GM23338 (cell line): ENCODE results near the gene CCDC117. TPM values are rescaled to one million over a fixed set of nuclear protein-coding genes. Genes with fewer than 3 reads are reported as not detected.

ENCODE experiments used
- ATAC-seq: fragments of 200-7000 bp; cut with Tn5 transposase; 3 replicates; pipeline ENCODE4 v1.9.1; 2020
- DNase-seq: peaks from one replicate; pipeline ENCODE4 v3.0.0-alpha.2; 2015; ENCODE audit warnings: low spot score
- H2AFZ ChIP-seq: fragments of 200-600 bp; sonication (generic); 2 replicates; pipeline ENCODE4 v1.8.0; 2016; ENCODE audit warnings: antibody characterized with exemption, mild to moderate bottlenecking, moderate library complexity
- H3F3A ChIP-seq: fragments of 200-600 bp; sonication (generic); replicated peaks from 2 replicates; pipeline ENCODE4 v1.8.0; 2017; ENCODE audit warnings: antibody characterized with exemption, mixed run types, low read depth
- H3K27ac ChIP-seq: fragments of 200-600 bp; sonication (generic); 2 replicates; pipeline ENCODE4 v1.6.1; 2016; ENCODE audit warnings: low read depth
- H3K27me3 ChIP-seq: fragments of 200-600 bp; sonication (generic); 2 replicates; pipeline ENCODE4 v1.8.0; 2016; ENCODE audit warnings: mild to moderate bottlenecking, mixed run types, moderate library complexity; ENCODE audit not compliant: insufficient read depth
- H3K36me3 ChIP-seq: fragments of 200-600 bp; sonication (generic); 2 replicates; pipeline ENCODE4 v1.8.0; 2016; ENCODE audit warnings: mild to moderate bottlenecking; ENCODE audit not compliant: insufficient read depth
- H3K4me1 ChIP-seq: fragments of 200-600 bp; sonication (generic); 2 replicates; pipeline ENCODE4 v1.8.0; 2016; ENCODE audit warnings: mild to moderate bottlenecking, moderate library complexity; ENCODE audit not compliant: insufficient read depth
- H3K4me2 ChIP-seq: fragments of 200-600 bp; sonication (generic); 2 replicates; pipeline ENCODE4 v1.7.1; 2017; ENCODE audit warnings: mixed run types
- H3K4me3 ChIP-seq: fragments of 200-600 bp; sonication (generic); 2 replicates; pipeline ENCODE4 v1.6.1; 2016; ENCODE audit warnings: mixed run types
- H3K79me2 ChIP-seq: fragments of 200-600 bp; sonication (generic); replicated peaks from 2 replicates; pipeline ENCODE4 v1.8.0; 2017; ENCODE audit warnings: mild to moderate bottlenecking; ENCODE audit not compliant: insufficient read depth
- H3K9me2 ChIP-seq: fragments of 200-600 bp; sonication (generic); 2 replicates; pipeline ENCODE4 v1.8.0; 2017; ENCODE audit not compliant: insufficient read depth
- H4K20me1 ChIP-seq: fragments of 200-600 bp; sonication (generic); replicated peaks from 2 replicates; pipeline ENCODE4 v1.8.0; 2017; ENCODE audit warnings: mild to moderate bottlenecking; ENCODE audit not compliant: insufficient read depth
- H3K27ac Mint-ChIP-seq: 2 replicates; pipeline ENCODE4 v1.8.0; 2020; ENCODE audit warnings: inconsistent platforms, mild to moderate bottlenecking, moderate library complexity, mixed read lengths
- H3K27me3 Mint-ChIP-seq: 3 replicates; pipeline ENCODE4 v1.8.0; 2022; ENCODE audit warnings: low read depth, mild to moderate bottlenecking, moderate library complexity, mixed read lengths, inconsistent platforms; ENCODE audit not compliant: insufficient read depth, poor library complexity
- H3K36me3 Mint-ChIP-seq: 3 replicates; pipeline ENCODE4 v1.8.0; 2021; ENCODE audit warnings: low read depth, mild to moderate bottlenecking, inconsistent platforms, moderate library complexity, mixed read lengths
- H3K4me1 Mint-ChIP-seq: 3 replicates; pipeline ENCODE4 v1.8.0; 2020; ENCODE audit warnings: mild to moderate bottlenecking, inconsistent platforms, mixed read lengths
- H3K4me3 Mint-ChIP-seq: 3 replicates; pipeline ENCODE4 v1.8.0; 2021; ENCODE audit warnings: moderate library complexity, mild to moderate bottlenecking, inconsistent platforms, mixed read lengths
- H3K9me3 Mint-ChIP-seq: 3 replicates; pipeline ENCODE4 v1.8.0; 2020; ENCODE audit warnings: moderate library complexity, mild to moderate bottlenecking, inconsistent platforms, mixed read lengths
- CREB1 ChIP-seq: fragments of 250-450 bp; sonication (Bioruptor Pico); IDR thresholded peaks from 2 replicates; pipeline ENCODE4 v1.5.0; 2020; ENCODE audit warnings: low read depth, mild to moderate bottlenecking, moderate library complexity
- CTCF ChIP-seq, 2 experiments: fragments of 200-600 bp in 1 of 2; sonication (generic) in 1 of 2; conservative IDR thresholded peaks; 2 replicates each; pipeline versions ENCODE4 v1.5.1 to v1.6.1; 2016 to 2017; ENCODE audit warnings: antibody characterized with exemption in 2 of 2, low read depth in 2 of 2, mild to moderate bottlenecking in 2 of 2, moderate library complexity in 1 of 2
- ETS1 ChIP-seq: IDR thresholded peaks from 2 replicates; pipeline ENCODE4 v1.6.1; 2016; ENCODE audit warnings: antibody characterized with exemption
- EZH2 ChIP-seq: fragments of 200-600 bp; sonication (generic); IDR thresholded peaks from one replicate; pipeline ENCODE4 v1.8.0; 2017; ENCODE audit warnings: antibody characterized with exemption, mild to moderate bottlenecking, low read depth; ENCODE audit not compliant: unreplicated experiment
- JUNB ChIP-seq: IDR thresholded peaks from one replicate; pipeline ENCODE4 v1.6.1; 2016; ENCODE audit warnings: antibody characterized with exemption; ENCODE audit not compliant: unreplicated experiment
- NANOG ChIP-seq: IDR thresholded peaks from 2 replicates; pipeline ENCODE4 v1.6.1; 2016; ENCODE audit warnings: antibody characterized with exemption, borderline replicate concordance
- POLR2AphosphoS5 ChIP-seq: IDR thresholded peaks from 2 replicates; pipeline ENCODE4 v1.6.1; 2016; ENCODE audit warnings: antibody characterized with exemption, low read depth
- REST ChIP-seq: IDR thresholded peaks from one replicate; pipeline ENCODE4 v1.6.1; 2018; ENCODE audit warnings: antibody characterized with exemption; ENCODE audit not compliant: unreplicated experiment
- STAT1 ChIP-seq: IDR thresholded peaks from one replicate; pipeline ENCODE4 v1.6.1; 2016; ENCODE audit warnings: antibody characterized with exemption; ENCODE audit not compliant: unreplicated experiment
- ZNF114 ChIP-seq: fragments of 250-450 bp; sonication (Bioruptor Pico); IDR thresholded peaks from 2 replicates; pipeline ENCODE4 v1.5.0; 2020; ENCODE audit warnings: mild to moderate bottlenecking, moderate library complexity
- ZNF331 ChIP-seq: fragments of 250-450 bp; sonication (Bioruptor Pico); IDR thresholded peaks from 2 replicates; pipeline ENCODE4 v1.5.0; 2020; ENCODE audit warnings: low read depth, mild to moderate bottlenecking, moderate library complexity
- ZNF462 ChIP-seq: fragments of 250-450 bp; sonication (Bioruptor Pico); IDR thresholded peaks from 2 replicates; pipeline ENCODE4 v1.5.0; 2020; ENCODE audit warnings: mild to moderate bottlenecking, moderate library complexity
- polyA plus RNA-seq: library from polyadenylated mRNA; unstranded; fragments of >200 nt; fragmentation: Nextera tagmentation; extraction: Ambion mirVana; gene quantifications from 2 replicates; pipeline ENCODE4 v1.2.1, GENCODE V29; 2016
- total RNA-seq: library from RNA; depleted of rRNA; stranded (reverse); fragments of >200 nt; shearing (Covaris generic); gene quantifications from 2 replicates; pipeline ENCODE4 v1.2.3, GENCODE V29; 2014

Gene CCDC117
- total and polyA plus RNA-seq, 2 experiments from 2014 or later: 23.9 to 54.1 TPM

GRCh38 chr22:28788601-28789000, 16.1 kb downstream of the CCDC117 start (continued):
- TF ChIP-seq ZNF462 (CRISPR knock-in tag) (no peak), POLR2AphosphoS5 (no peak), JUNB (no peak), STAT1 (no peak), ZNF114 (CRISPR knock-in tag) (no peak), ZNF331 (CRISPR knock-in tag) (no peak)

GRCh38 chr22:28791124-28791523, 18.6 kb downstream of the CCDC117 start:
- DNase-seq: no peak
- Mint-ChIP-seq H3K27ac (no peak overlapping the region), H3K9me3 (no peaks in the 10 kb centered on the region), H3K27me3 (peaks cover 11% of the 10 kb centered on the region), H3K4me1 (no peaks in the 10 kb centered on the region), H3K36me3 (peaks cover 54% of the 10 kb centered on the region), H3K4me3 (no peak overlapping the region)
- H2AFZ ChIP-seq: no peak overlapping the region
- H4K20me1 ChIP-seq: peaks cover 30% of the 10 kb centered on the region
- ATAC-seq: no peak
- H3K4me3 ChIP-seq: no peak overlapping the region
- H3K36me3 ChIP-seq: peaks cover 34% of the 10 kb centered on the region
- H3F3A ChIP-seq: peaks cover 46% of the 10 kb centered on the region
- no peak overlapping the region for H3K4me2 ChIP-seq
- H3K27ac ChIP-seq: no peak overlapping the region
- H3K27me3 ChIP-seq: no peaks in the 10 kb centered on the region
- no peaks in the 10 kb centered on the region for H3K4me1 ChIP-seq
- H3K9me2 ChIP-seq: no peaks in the 10 kb centered on the region
- H3K79me2 ChIP-seq: peaks cover 8% of the 10 kb centered on the region
- no peak for TF ChIP-seq ZNF114 (CRISPR knock-in tag)
- TF ChIP-seq ZNF331 (CRISPR knock-in tag): no peak
- no peak for TF ChIP-seq REST
- TF ChIP-seq CTCF (conservative IDR thresholded peaks at IDR 0.05; ENCODE audit: low read depth in 2 of 2): no peak
- TF ChIP-seq NANOG: no peak
- no peak for TF ChIP-seq EZH2
- TF ChIP-seq ETS1: no peak
- no peak for TF ChIP-seq CREB1 (CRISPR knock-in tag)
- no peak for TF ChIP-seq POLR2AphosphoS5
- TF ChIP-seq JUNB: no peak
- TF ChIP-seq STAT1: no peak
